ENCODE results near the gene GART.
A peak's percentile ranks its signal among the peaks of the same experiment; 100 is the strongest.

Gene GART

GRCh38 chr21:33541756-33542639 lies at the start of gene GART:
TSS of gene GART (minus strand) at chr21:33542117. CDS start at chr21:33539315, 2,802 bp downstream.
- H3K27ac ChIP-seq = peak within 1 kb of the TSS; percentile 93 to 100
- peaks cover 14 to 25% (median 20%) of the 10 kb centered on the region in 3 donors for H3K36me3 ChIP-seq
- intact Hi-C loops (cut with DNase I; ENCODE audit: low total_unique reads) = no loop called here
- no peaks in the 10 kb centered on the region for H3K27me3 ChIP-seq
- H3K9me3 ChIP-seq = no peaks in the 10 kb centered on the region
- TF ChIP-seq CTCF (IDR thresholded peaks at IDR 0.05) = peak in 1 of 2 experiments; percentile 7
- H3K4me1 ChIP-seq = peaks cover 0 to 33% (median 10%) of the 10 kb centered on the region in 4 donors
- DNase-seq = peak; percentile 81 to 89
- H3K4me3 ChIP-seq = peak within 1 kb of the TSS; percentile 61 to 86

GRCh38 chr21:33588485-33589335 lies 46.8 kb upstream of the GART start, which contains the start of gene DONSON:
TSS of gene DONSON (minus strand) at chr21:33588684. CDS start at chr21:33588641, 43 bp downstream.
- peaks cover 0 to 11% (median 7%) of the 10 kb centered on the region in 4 donors for H3K4me1 ChIP-seq
- H3K36me3 ChIP-seq = peaks cover 0 to 12% (median 0%) of the 10 kb centered on the region in 3 donors
- intact Hi-C loops (cut with DNase I; ENCODE audit: low total_unique reads) = no loop called here
- H3K27me3 ChIP-seq = no peaks in the 10 kb centered on the region
- H3K9me3 ChIP-seq = no peaks in the 10 kb centered on the region
- H3K27ac ChIP-seq = peak within 1 kb of the TSS; percentile 72 to 83
- DNase-seq = peak; percentile 69 to 91
- peak within 1 kb of the TSS; percentile 73 to 85 for H3K4me3 ChIP-seq
- TF ChIP-seq CTCF (IDR thresholded peaks at IDR 0.05) = no peak

- Histone ChIP-seq H3K27ac (peak overlapping the region; percentile 72 to 83), H3K4me1 (peaks cover 0 to 11% (median 7%) of the 10 kb centered on the region in 4 donors)
- peak in 1 of 2 donors; percentile 21 for DNase-seq
Measured at GRCh38 chr21:33587792-33588484, 46.0 kb upstream of the GART start.

DNA sequence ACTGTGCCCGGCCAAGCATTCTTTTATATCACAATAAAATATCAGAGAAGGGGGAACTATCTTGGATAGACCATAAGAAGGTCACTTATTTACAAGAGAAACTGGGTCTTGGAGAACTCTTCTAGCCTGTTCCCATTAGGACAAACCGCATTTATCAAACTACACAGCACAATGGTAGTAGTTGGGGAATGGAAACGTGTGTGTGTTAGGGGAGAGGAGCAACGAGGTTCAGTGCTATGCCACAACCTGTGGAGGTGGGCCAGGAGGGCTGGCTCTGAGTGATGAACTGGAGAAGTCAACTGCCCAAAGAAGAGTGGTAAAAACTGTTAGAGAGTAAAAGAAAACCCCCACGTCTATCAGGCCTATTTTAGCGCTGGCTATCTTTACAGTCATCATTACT lies 45.0 kb upstream of the GART start:
- no peaks in the 10 kb centered on the region for H3K9me3 ChIP-seq
- intact Hi-C loops (cut with DNase I; ENCODE audit: low total_unique reads) = no loop called here
- H3K4me3 ChIP-seq = no peak overlapping the region

More at GRCh38 chr21:33587792-33588484, 46.0 kb upstream of the GART start:
- H3K9me3 ChIP-seq = no peaks in the 10 kb centered on the region
- H3K36me3 ChIP-seq = peaks cover 0 to 4% (median 0%) of the 10 kb centered on the region in 3 donors
- peak overlapping the region; percentile 73 to 85 for H3K4me3 ChIP-seq
- TF ChIP-seq CTCF (IDR thresholded peaks at IDR 0.05) = peak in 1 of 2 experiments; percentile 17
- intact Hi-C loops (cut with DNase I; ENCODE audit: low total_unique reads) = no loop called here
- no peaks in the 10 kb centered on the region for H3K27me3 ChIP-seq

More for the DNA sequence above, 45.0 kb upstream of the GART start:
- Histone ChIP-seq H3K27ac (no peak overlapping the region), H3K36me3 (no peaks in the 10 kb centered on the region), H3K27me3 (no peaks in the 10 kb centered on the region), H3K4me1 (peaks cover 0 to 11% (median 7%) of the 10 kb centered on the region in 4 donors)
- DNase-seq = no peak
- no peak for TF ChIP-seq CTCF (IDR thresholded peaks at IDR 0.05)
